MM.1S (cell line): ENCODE results near the gene USP13.

Experiments
- DNase-seq: peaks from one replicate; pipeline ENCODE4 v3.0.0-alpha.2; 2015
- H2AFZ ChIP-seq: fragments of 300-600 bp; sonication (generic); 2 replicates; pipeline ENCODE4 v1.6.0; 2016; ENCODE audit warnings: antibody characterized with exemption, low read length
- H3F3A ChIP-seq: fragments of 300-600 bp; sonication (generic); 2 replicates; pipeline ENCODE4 v1.6.1; 2016; ENCODE audit warnings: mild to moderate bottlenecking, antibody characterized with exemption, low read length, moderate library complexity, mixed read lengths; ENCODE audit not compliant: insufficient read depth
- H3K27ac ChIP-seq: fragments of 300-600 bp; sonication (generic); 2 replicates; pipeline ENCODE4 v1.5.1; 2016; ENCODE audit warnings: mild to moderate bottlenecking, low read length
- H3K27me3 ChIP-seq: fragments of 300-600 bp; sonication (generic); replicated peaks from 2 replicates; pipeline ENCODE4 v1.6.0; 2016; ENCODE audit warnings: low read length; ENCODE audit not compliant: insufficient read depth
- H3K36me3 ChIP-seq: fragments of 300-600 bp; sonication (generic); replicated peaks from 2 replicates; pipeline ENCODE4 v1.6.1; 2016; ENCODE audit warnings: mild to moderate bottlenecking, low read length, mixed read lengths; ENCODE audit not compliant: insufficient read depth
- H3K4me1 ChIP-seq: fragments of 300-600 bp; sonication (generic); 2 replicates; pipeline ENCODE4 v1.6.1; 2016; ENCODE audit warnings: low read length, mixed read lengths
- H3K4me2 ChIP-seq: fragments of 300-600 bp; sonication (generic); 2 replicates; pipeline ENCODE4 v1.6.0; 2016; ENCODE audit warnings: low read depth, low read length
- H3K4me3 ChIP-seq: fragments of 300-600 bp; sonication (generic); 2 replicates; pipeline ENCODE4 v1.5.1; 2016; ENCODE audit warnings: low read length, mixed read lengths
- H3K79me2 ChIP-seq: fragments of 300-600 bp; sonication (generic); 2 replicates; pipeline ENCODE4 v1.6.1; 2016; ENCODE audit warnings: mixed run types, low read length, mixed read lengths
- H3K9ac ChIP-seq: fragments of 300-600 bp; sonication (generic); 2 replicates; pipeline ENCODE4 v1.6.1; 2016; ENCODE audit warnings: low read length, mixed read lengths
- H3K9me2 ChIP-seq: fragments of 300-600 bp; sonication (generic); replicated peaks from 2 replicates; pipeline ENCODE4 v1.6.1; 2016; ENCODE audit warnings: mild to moderate bottlenecking, low read length, mixed read lengths; ENCODE audit not compliant: insufficient read depth
- H3K9me3 ChIP-seq: fragments of 300-600 bp; sonication (generic); replicated peaks from 2 replicates; pipeline ENCODE4 v1.6.1; 2016; ENCODE audit warnings: mild to moderate bottlenecking, low read length, mixed read lengths; ENCODE audit not compliant: insufficient read depth
- H4K20me1 ChIP-seq: fragments of 300-600 bp; sonication (generic); 2 replicates; pipeline ENCODE4 v1.6.1; 2016; ENCODE audit warnings: mild to moderate bottlenecking, low read length, moderate library complexity, mixed read lengths; ENCODE audit not compliant: insufficient read depth
- EZH2 ChIP-seq: fragments of 300-600 bp; sonication (generic); optimal IDR thresholded peaks from 2 replicates; pipeline ENCODE3; 2017; ENCODE audit warnings: low read depth, mild to moderate bottlenecking, antibody characterized with exemption, low read length, mixed read lengths
- EZH2phosphoT487 ChIP-seq: fragments of 300-600 bp; sonication (generic); IDR thresholded peaks from 2 replicates; pipeline ENCODE4 v1.6.1; 2018; ENCODE audit warnings: antibody characterized with exemption, low read length
- TF ChIP-seq, protein P1 (sequence below): fragments of 300-600 bp; sonication (generic); IDR thresholded peaks from 2 replicates; pipeline ENCODE4 v1.5.1; 2016; ENCODE audit warnings: antibody characterized with exemption, low read length, mixed read lengths

The USP13 gene

DNA sequence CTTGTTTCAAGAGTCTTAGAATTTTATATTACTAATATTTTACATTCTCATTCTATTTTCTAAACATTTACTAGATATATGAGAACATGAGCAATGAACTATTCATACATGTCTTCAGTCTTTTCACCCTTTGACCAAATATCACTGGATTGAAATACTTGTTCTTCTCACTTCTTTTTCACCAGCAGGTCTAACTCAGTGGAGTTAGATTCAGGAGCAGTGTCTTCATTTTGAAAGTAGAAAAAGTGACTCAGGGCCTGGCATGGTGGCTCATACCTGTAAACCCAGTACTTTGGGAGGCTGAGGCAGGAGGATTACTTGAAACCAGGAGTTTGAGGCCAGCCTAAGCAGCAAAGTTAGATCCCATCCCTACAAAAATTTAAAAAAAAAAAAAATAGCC is 70.8 kb downstream of the USP13 start:
- Histone ChIP-seq H3K36me3 (no peaks in the 10 kb centered on the region; the same call in 1 of the 2 replicates), H4K20me1 (no peaks in the 10 kb centered on the region)

DNA sequence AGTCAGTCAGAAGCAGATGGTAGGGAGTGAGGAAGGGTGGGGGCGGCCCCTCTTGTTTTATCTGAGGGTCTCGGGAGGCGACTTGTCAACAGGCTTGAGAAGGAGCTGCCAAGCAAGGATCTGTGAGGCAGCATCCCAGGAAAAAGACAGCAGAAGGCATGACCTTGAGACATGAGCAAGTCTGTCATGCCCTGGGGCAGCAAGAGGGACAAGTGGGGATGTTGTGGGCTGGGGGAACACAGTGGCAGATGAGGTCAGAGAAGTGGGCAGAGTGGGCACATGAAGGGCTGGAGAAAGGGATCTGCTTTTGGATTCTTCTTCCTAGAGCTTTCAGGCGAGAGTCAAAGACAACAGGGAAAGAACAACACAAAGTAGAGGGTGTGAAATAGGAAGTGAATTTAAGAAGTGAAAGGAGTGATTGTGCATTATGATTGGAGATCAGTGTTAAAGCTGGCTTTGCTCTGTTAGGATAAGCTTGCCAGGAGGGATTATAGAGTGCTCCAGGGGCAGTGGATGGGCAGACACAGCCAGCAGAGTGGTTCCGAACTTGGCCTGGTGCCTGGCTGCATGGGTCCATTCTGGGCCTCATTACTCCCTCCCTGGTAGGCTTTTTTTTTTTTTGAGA is 73.3 kb downstream of the USP13 start:
- no peak overlapping the region for H3K9ac ChIP-seq
- H3K27ac ChIP-seq: no peak overlapping the region
- no peaks in the 10 kb centered on the region for H3K4me1 ChIP-seq
- no peaks in the 10 kb centered on the region for H3F3A ChIP-seq
- no peaks in the 10 kb centered on the region for H3K27me3 ChIP-seq
- TF ChIP-seq, protein P1, sequence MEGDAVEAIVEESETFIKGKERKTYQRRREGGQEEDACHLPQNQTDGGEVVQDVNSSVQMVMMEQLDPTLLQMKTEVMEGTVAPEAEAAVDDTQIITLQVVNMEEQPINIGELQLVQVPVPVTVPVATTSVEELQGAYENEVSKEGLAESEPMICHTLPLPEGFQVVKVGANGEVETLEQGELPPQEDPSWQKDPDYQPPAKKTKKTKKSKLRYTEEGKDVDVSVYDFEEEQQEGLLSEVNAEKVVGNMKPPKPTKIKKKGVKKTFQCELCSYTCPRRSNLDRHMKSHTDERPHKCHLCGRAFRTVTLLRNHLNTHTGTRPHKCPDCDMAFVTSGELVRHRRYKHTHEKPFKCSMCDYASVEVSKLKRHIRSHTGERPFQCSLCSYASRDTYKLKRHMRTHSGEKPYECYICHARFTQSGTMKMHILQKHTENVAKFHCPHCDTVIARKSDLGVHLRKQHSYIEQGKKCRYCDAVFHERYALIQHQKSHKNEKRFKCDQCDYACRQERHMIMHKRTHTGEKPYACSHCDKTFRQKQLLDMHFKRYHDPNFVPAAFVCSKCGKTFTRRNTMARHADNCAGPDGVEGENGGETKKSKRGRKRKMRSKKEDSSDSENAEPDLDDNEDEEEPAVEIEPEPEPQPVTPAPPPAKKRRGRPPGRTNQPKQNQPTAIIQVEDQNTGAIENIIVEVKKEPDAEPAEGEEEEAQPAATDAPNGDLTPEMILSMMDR: no peak
- TF ChIP-seq EZH2: no peak
- TF ChIP-seq EZH2phosphoT487: no peak
- no peak overlapping the region for H3K4me2 ChIP-seq
- H4K20me1 ChIP-seq: no peaks in the 10 kb centered on the region
- no peaks in the 10 kb centered on the region; the same call in 1 of the 2 replicates for H3K36me3 ChIP-seq
- H3K9me3 ChIP-seq: no peaks in the 10 kb centered on the region
- no peaks in the 10 kb centered on the region for H3K9me2 ChIP-seq
- no peak overlapping the region for H2AFZ ChIP-seq
- no peaks in the 10 kb centered on the region for H3K79me2 ChIP-seq
- no peak for DNase-seq
- H3K4me3 ChIP-seq: no peak overlapping the region

More for the DNA sequence above, 70.8 kb downstream of the USP13 start:
- Histone ChIP-seq H3K4me2 (no peak overlapping the region), H3K79me2 (no peaks in the 10 kb centered on the region), H3K27me3 (no peaks in the 10 kb centered on the region), H3K4me1 (no peaks in the 10 kb centered on the region), H3K9me2 (no peaks in the 10 kb centered on the region), H3F3A (no peaks in the 10 kb centered on the region), H3K4me3 (no peak overlapping the region), H3K9ac (no peak overlapping the region), H3K9me3 (no peaks in the 10 kb centered on the region), H3K27ac (no peak overlapping the region), H2AFZ (no peak overlapping the region)
- DNase-seq: no peak
- TF ChIP-seq EZH2phosphoT487 (no peak), EZH2 (no peak)
- TF ChIP-seq, protein P1: no peak

DNA sequence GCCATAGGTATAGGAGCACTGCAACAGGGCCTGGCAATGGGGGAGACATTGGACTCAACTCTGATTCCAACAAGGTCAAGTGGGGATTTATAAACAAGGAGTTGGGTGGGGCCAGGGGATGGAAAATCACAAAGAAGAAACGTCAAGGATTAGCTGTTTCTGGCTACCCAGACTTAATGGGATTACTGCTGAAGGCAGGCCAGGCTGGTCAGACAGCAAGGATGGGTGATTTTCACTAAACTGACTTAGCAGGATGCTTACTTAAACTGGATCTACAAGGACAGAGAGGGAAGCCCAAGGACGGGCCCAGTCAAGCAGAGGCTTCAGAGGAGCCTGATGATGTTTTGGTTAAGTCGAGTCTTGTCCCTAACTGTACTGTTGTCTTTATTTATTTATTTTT is 76.2 kb downstream of the USP13 start:
- TF ChIP-seq, protein P1: no peak
- TF ChIP-seq EZH2phosphoT487 (no peak), EZH2 (no peak)
- H3K36me3 ChIP-seq: no peaks in the 10 kb centered on the region
- no peaks in the 10 kb centered on the region for H3K9me2 ChIP-seq
- no peak overlapping the region for H2AFZ ChIP-seq
- H3K27me3 ChIP-seq: no peaks in the 10 kb centered on the region
- H3K27ac ChIP-seq: no peak overlapping the region
- H3K4me3 ChIP-seq: no peak overlapping the region
- no peaks in the 10 kb centered on the region for H4K20me1 ChIP-seq
- H3F3A ChIP-seq: no peaks in the 10 kb centered on the region
- no peaks in the 10 kb centered on the region for H3K9me3 ChIP-seq
- no peak overlapping the region for H3K4me2 ChIP-seq
- no peak for DNase-seq
- H3K4me1 ChIP-seq: no peaks in the 10 kb centered on the region
- no peak overlapping the region for H3K9ac ChIP-seq
- H3K79me2 ChIP-seq: no peaks in the 10 kb centered on the region
